H1 (cell line): Measurements from ENCODE around the gene ABHD12. TPM values are rescaled to one million over a fixed set of nuclear protein-coding genes. Genes with fewer than 3 reads are reported as not detected.

ENCODE experiments used
- CHD1 ChIP-seq: IDR thresholded peaks from 2 replicates; pipeline ENCODE4 v1.6.1; 2012; ENCODE audit warnings: low read depth, low read length, improper control_type of control experiment
- CHD7 ChIP-seq: fragments of 300-600 bp; sonication (generic); IDR thresholded peaks from 2 replicates; pipeline ENCODE4 v1.7.1; 2012; ENCODE audit warnings: low read length, moderate library complexity, mild to moderate bottlenecking, inconsistent platforms; ENCODE audit not compliant: insufficient replicate concordance
- FOSL1 ChIP-seq: IDR thresholded peaks from 2 replicates; pipeline ENCODE4 v1.6.1; 2011; ENCODE audit warnings: mild to moderate bottlenecking, low read depth, low read length, moderate library complexity; ENCODE audit not compliant: insufficient read depth
- JUN ChIP-seq: IDR thresholded peaks from 2 replicates; pipeline ENCODE4 v1.6.1; 2011; ENCODE audit warnings: low read depth, mild to moderate bottlenecking, improper control_type of control experiment, low read length
- POU5F1 ChIP-seq: IDR thresholded peaks from 2 replicates; pipeline ENCODE4 v1.6.1; 2011; ENCODE audit warnings: low read depth, mild to moderate bottlenecking, low read length, moderate library complexity
- SP2 ChIP-seq: IDR thresholded peaks from 2 replicates; pipeline ENCODE4 v1.6.1; 2012; ENCODE audit warnings: mild to moderate bottlenecking, low read length, inconsistent platforms
- SRF ChIP-seq: IDR thresholded peaks from 2 replicates; pipeline ENCODE4 v1.6.1; 2011; ENCODE audit warnings: mild to moderate bottlenecking, low read depth, low read length, moderate library complexity
- TEAD4 ChIP-seq: IDR thresholded peaks from 2 replicates; pipeline ENCODE4 v1.6.1; 2012; ENCODE audit warnings: low read depth, low read length, inconsistent platforms, mixed read lengths
- YY1 ChIP-seq: IDR thresholded peaks from 2 replicates; pipeline ENCODE4 v1.6.1; 2011; ENCODE audit warnings: low read depth, mild to moderate bottlenecking, low read length
- polyA plus RNA-seq, 7 experiments: library from polyadenylated mRNA; depleted of rRNA in 3 of 7; stranded (reverse) in 5 of 7; unstranded in 2 of 7; fragments of >200 nt in 5 of 7; fragments of 200-250 nt in 2 of 7; gene quantifications; 1 replicate in 5 of 7; 2 replicates in 1 of 7; 4 replicates in 1 of 7; pipeline versions ENCODE4 v1.2.1 to v1.2.3, GENCODE V29; 2011 to 2013; ENCODE audit warnings: missing spikeins in 2 of 7, mixed read lengths in 2 of 7
- total RNA-seq: library from RNA; stranded (reverse); fragmentation: NEBNext Ultra II Directional; extraction: Animal tissue kit (Norgen Biotek cat#: 25700); gene quantifications from 2 replicates; pipeline ENCODE4 v1.2.1, GENCODE V29; 2021

Gene ABHD12
- total and polyA plus RNA-seq, 2 of the 8 experiments (the other 6 are each of a cell fraction or from before 2014, with no cell fraction given) = 31.3 to 59.5 TPM

GRCh38 chr20:25292176-25292891 lies 98.3 kb downstream of the ABHD12 start (continued):
- no peak for TF ChIP-seq TEAD4
- no peak for TF ChIP-seq SRF
- TF ChIP-seq JUN = no peak
- TF ChIP-seq YY1 = no peak
- no peak for TF ChIP-seq POU5F1
- TF ChIP-seq CHD7 = no peak
- no peak for TF ChIP-seq FOSL1
- TF ChIP-seq SP2 = no peak
- TF ChIP-seq CHD1 = no peak
